ENCODE data around the gene SPPL2C.

Gene SPPL2C

DNA sequence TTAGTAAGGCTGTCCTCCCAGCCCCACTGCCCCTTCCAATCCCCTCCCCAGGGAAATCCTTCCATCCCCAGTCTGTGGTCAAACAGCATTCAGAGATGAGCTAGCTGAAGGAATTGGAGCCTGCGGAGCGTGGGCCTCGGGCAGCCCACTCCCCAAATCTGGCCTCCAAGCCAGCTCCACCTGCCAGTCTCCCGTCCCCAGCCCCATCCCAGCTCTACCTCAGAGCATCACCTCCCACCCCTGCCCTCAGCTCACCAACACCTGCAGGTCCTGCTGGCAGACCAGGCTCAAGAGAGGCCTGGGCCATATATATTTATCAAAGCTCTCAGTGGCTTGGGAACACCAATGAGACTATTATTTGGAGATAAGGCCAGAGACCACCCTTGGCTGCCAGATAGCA is 5.2 kb upstream of the SPPL2C start:
- H3K4me1 ChIP-seq (ENCODE audit: control insufficient read depth, insufficient read depth, low read length, poor library complexity, severe bottlenecking): no peaks in the 10 kb centered on the region
- no peak overlapping the region for H3K4me3 ChIP-seq (ENCODE audit: insufficient read depth, low read depth, low read length, poor library complexity, severe bottlenecking)
- no peak overlapping the region for H3K27ac ChIP-seq (ENCODE audit: insufficient read depth, low read length, poor library complexity, severe bottlenecking)
- H3K27me3 ChIP-seq (replicated peaks; ENCODE audit: control insufficient read depth, insufficient read depth, low read length, poor library complexity, severe bottlenecking): no peaks in the 10 kb centered on the region
- no peaks in the 10 kb centered on the region for H3K36me3 ChIP-seq (ENCODE audit: control insufficient read depth, insufficient read depth, low read length)
- H3K9me3 ChIP-seq (ENCODE audit: control insufficient read depth, low read length): no peaks in the 10 kb centered on the region
- DNase-seq: no peak

DNA sequence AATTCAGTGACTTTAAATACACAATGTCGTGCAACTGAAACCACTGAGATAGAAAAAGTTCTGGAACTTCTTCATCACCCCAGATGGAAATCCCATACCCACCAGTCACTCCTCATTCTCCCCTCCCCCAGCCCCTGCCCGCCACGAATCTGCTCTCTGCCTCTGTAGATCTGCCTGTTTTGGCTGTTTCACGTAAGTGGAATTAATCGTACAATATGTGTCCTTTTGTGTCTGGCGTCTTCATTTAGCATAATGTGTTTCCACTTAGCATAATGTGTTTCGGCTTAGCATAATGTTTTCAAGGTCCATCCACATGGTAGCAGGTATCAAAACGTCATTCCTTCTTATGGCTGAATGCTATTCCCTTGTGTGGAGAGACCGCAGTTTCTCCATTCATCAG is 3.5 kb upstream of the SPPL2C start:
- Histone ChIP-seq H3K4me3 (ENCODE audit: insufficient read depth, low read depth, low read length, poor library complexity, severe bottlenecking) (no peak overlapping the region), H3K27me3 (replicated peaks; ENCODE audit: control insufficient read depth, insufficient read depth, low read length, poor library complexity, severe bottlenecking) (no peaks in the 10 kb centered on the region), H3K36me3 (ENCODE audit: control insufficient read depth, insufficient read depth, low read length) (no peaks in the 10 kb centered on the region), H3K27ac (ENCODE audit: insufficient read depth, low read length, poor library complexity, severe bottlenecking) (no peak overlapping the region), H3K4me1 (ENCODE audit: control insufficient read depth, insufficient read depth, low read length, poor library complexity, severe bottlenecking) (no peaks in the 10 kb centered on the region), H3K9me3 (ENCODE audit: control insufficient read depth, low read length) (no peaks in the 10 kb centered on the region)
- no peak for DNase-seq

DNA sequence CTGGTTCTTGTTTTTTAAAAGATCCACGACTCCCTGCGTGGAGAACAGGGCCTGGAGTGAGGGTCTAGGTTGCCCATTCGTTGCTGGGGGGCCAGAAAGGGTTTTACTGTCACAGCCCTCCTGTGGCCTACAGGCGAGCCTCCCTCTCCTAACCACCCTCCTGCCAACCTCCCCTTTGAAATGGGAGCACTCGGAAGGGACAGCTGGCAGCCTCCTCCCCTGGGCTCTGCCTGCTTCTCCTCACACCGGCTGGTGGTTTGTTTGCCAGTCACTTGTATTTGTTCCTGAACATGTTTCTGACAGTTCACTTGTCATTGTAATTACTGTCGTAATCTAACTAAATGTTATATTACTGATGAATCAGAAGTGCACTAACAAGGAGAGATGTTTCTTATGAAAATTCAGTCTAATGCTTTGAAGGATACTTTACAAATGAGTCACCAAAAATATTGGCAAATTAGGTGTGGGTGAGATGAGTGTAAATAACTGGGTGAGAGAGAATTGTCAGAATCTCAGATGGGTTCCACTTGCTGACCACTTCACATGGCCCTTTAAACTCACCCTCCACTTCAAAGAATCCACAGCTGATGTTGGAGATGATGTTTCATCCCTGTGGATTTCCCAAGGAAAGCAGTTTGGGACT is 2.7 kb upstream of the SPPL2C start:
- Histone ChIP-seq H3K36me3 (ENCODE audit: control insufficient read depth, insufficient read depth, low read length) (no peaks in the 10 kb centered on the region), H3K9me3 (ENCODE audit: control insufficient read depth, low read length) (no peaks in the 10 kb centered on the region), H3K27ac (ENCODE audit: insufficient read depth, low read length, poor library complexity, severe bottlenecking) (no peak overlapping the region), H3K27me3 (replicated peaks; ENCODE audit: control insufficient read depth, insufficient read depth, low read length, poor library complexity, severe bottlenecking) (no peaks in the 10 kb centered on the region), H3K4me3 (ENCODE audit: insufficient read depth, low read depth, low read length, poor library complexity, severe bottlenecking) (no peak overlapping the region), H3K4me1 (ENCODE audit: control insufficient read depth, insufficient read depth, low read length, poor library complexity, severe bottlenecking) (no peaks in the 10 kb centered on the region)
- no peak for DNase-seq

DNA sequence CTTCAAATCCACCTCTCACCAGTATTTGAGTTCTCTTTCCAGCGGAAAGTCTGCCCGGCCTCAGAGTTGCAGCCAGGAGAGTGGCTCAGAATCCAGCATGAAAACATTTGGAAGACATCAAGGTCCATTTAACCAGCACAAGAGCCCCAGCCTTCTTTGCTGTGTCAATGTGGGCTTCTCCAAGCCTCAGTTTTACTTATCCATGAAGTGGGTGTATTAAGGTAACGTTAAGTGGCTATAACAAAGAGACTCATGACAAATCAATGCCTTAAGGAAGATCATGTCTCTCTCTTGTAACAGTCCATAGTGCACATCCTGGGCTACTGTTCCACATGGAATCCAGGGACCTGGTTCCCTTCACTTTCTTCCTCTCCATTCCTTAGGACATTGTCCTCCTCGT is 959 bp upstream of the SPPL2C start:
- no peak for DNase-seq
- no peaks in the 10 kb centered on the region for H3K27me3 ChIP-seq (replicated peaks; ENCODE audit: control insufficient read depth, insufficient read depth, low read length, poor library complexity, severe bottlenecking)

DNA sequence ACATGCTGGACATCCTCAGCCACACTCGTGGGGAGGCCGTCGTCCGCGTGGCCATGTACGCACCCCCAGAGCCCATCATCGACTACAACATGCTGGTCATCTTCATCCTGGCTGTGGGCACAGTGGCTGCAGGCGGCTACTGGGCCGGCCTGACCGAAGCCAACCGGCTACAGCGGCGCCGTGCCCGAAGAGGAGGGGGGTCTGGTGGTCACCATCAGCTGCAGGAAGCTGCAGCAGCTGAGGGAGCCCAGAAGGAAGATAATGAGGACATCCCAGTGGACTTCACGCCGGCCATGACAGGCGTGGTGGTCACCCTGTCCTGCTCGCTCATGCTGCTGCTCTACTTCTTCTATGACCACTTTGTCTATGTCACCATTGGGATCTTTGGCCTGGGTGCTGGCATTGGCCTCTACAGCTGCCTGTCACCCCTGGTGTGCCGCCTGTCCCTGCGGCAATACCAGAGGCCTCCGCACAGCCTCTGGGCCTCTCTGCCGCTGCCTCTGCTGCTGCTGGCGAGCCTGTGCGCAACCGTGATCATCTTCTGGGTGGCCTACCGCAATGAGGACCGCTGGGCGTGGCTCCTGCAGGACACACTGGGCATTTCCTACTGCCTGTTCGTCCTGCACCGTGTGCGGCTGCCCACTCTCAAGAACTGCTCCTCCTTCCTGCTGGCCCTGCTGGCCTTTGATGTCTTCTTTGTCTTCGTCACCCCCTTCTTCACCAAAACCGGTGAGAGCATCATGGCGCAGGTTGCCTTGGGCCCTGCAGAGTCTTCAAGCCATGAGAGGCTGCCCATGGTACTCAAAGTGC is 900 bp downstream of the SPPL2C start:
- Histone ChIP-seq H3K9me3 (ENCODE audit: control insufficient read depth, low read length) (no peaks in the 10 kb centered on the region), H3K4me1 (ENCODE audit: control insufficient read depth, insufficient read depth, low read length, poor library complexity, severe bottlenecking) (no peaks in the 10 kb centered on the region), H3K27ac (ENCODE audit: insufficient read depth, low read length, poor library complexity, severe bottlenecking) (no peak overlapping the region), H3K4me3 (ENCODE audit: insufficient read depth, low read depth, low read length, poor library complexity, severe bottlenecking) (no peak overlapping the region), H3K27me3 (replicated peaks; ENCODE audit: control insufficient read depth, insufficient read depth, low read length, poor library complexity, severe bottlenecking) (no peaks in the 10 kb centered on the region), H3K36me3 (ENCODE audit: control insufficient read depth, insufficient read depth, low read length) (no peaks in the 10 kb centered on the region)
- DNase-seq: no peak

More for the DNA sequence above, 959 bp upstream of the SPPL2C start:
- Histone ChIP-seq H3K36me3 (ENCODE audit: control insufficient read depth, insufficient read depth, low read length) (no peaks in the 10 kb centered on the region), H3K27ac (ENCODE audit: insufficient read depth, low read length, poor library complexity, severe bottlenecking) (no peak overlapping the region), H3K4me3 (ENCODE audit: insufficient read depth, low read depth, low read length, poor library complexity, severe bottlenecking) (no peak overlapping the region), H3K9me3 (ENCODE audit: control insufficient read depth, low read length) (no peaks in the 10 kb centered on the region), H3K4me1 (ENCODE audit: control insufficient read depth, insufficient read depth, low read length, poor library complexity, severe bottlenecking) (no peaks in the 10 kb centered on the region)

DNA sequence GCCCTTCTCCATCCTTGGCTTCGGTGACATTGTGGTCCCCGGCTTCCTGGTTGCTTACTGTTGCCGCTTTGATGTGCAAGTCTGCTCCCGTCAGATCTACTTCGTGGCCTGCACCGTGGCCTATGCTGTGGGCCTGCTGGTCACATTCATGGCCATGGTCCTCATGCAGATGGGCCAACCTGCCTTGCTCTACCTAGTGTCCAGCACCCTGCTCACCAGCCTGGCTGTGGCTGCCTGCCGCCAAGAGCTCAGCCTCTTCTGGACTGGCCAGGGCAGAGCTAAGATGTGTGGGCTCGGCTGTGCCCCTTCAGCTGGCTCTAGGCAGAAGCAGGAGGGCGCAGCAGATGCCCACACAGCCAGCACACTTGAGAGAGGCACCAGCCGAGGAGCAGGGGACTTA is 1.5 kb downstream of the SPPL2C start:
- Histone ChIP-seq H3K36me3 (ENCODE audit: control insufficient read depth, insufficient read depth, low read length) (no peaks in the 10 kb centered on the region), H3K4me3 (ENCODE audit: insufficient read depth, low read depth, low read length, poor library complexity, severe bottlenecking) (no peak overlapping the region), H3K27ac (ENCODE audit: insufficient read depth, low read length, poor library complexity, severe bottlenecking) (no peak overlapping the region), H3K9me3 (ENCODE audit: control insufficient read depth, low read length) (no peaks in the 10 kb centered on the region), H3K4me1 (ENCODE audit: control insufficient read depth, insufficient read depth, low read length, poor library complexity, severe bottlenecking) (no peaks in the 10 kb centered on the region), H3K27me3 (replicated peaks; ENCODE audit: control insufficient read depth, insufficient read depth, low read length, poor library complexity, severe bottlenecking) (no peaks in the 10 kb centered on the region)
- no peak for DNase-seq

GRCh38 chr17:45846646-45847045 is 2.0 kb downstream of the SPPL2C start:
- H3K27ac ChIP-seq (ENCODE audit: insufficient read depth, low read length, poor library complexity, severe bottlenecking): no peak overlapping the region
- no peaks in the 10 kb centered on the region for H3K4me1 ChIP-seq (ENCODE audit: control insufficient read depth, insufficient read depth, low read length, poor library complexity, severe bottlenecking)
- DNase-seq: no peak
- H3K4me3 ChIP-seq (ENCODE audit: insufficient read depth, low read depth, low read length, poor library complexity, severe bottlenecking): no peak overlapping the region
- H3K27me3 ChIP-seq (replicated peaks; ENCODE audit: control insufficient read depth, insufficient read depth, low read length, poor library complexity, severe bottlenecking): no peaks in the 10 kb centered on the region
- no peaks in the 10 kb centered on the region for H3K36me3 ChIP-seq (ENCODE audit: control insufficient read depth, insufficient read depth, low read length)
- H3K9me3 ChIP-seq (ENCODE audit: control insufficient read depth, low read length): no peaks in the 10 kb centered on the region

GRCh38 chr17:45847101-45847500 is 2.4 kb downstream of the SPPL2C start:
- Histone ChIP-seq H3K27me3 (replicated peaks; ENCODE audit: control insufficient read depth, insufficient read depth, low read length, poor library complexity, severe bottlenecking) (no peaks in the 10 kb centered on the region), H3K4me1 (ENCODE audit: control insufficient read depth, insufficient read depth, low read length, poor library complexity, severe bottlenecking) (no peaks in the 10 kb centered on the region), H3K9me3 (ENCODE audit: control insufficient read depth, low read length) (no peaks in the 10 kb centered on the region), H3K36me3 (ENCODE audit: control insufficient read depth, insufficient read depth, low read length) (no peaks in the 10 kb centered on the region), H3K4me3 (ENCODE audit: insufficient read depth, low read depth, low read length, poor library complexity, severe bottlenecking) (no peak overlapping the region), H3K27ac (ENCODE audit: insufficient read depth, low read length, poor library complexity, severe bottlenecking) (no peak overlapping the region)
- DNase-seq: no peak

DNA sequence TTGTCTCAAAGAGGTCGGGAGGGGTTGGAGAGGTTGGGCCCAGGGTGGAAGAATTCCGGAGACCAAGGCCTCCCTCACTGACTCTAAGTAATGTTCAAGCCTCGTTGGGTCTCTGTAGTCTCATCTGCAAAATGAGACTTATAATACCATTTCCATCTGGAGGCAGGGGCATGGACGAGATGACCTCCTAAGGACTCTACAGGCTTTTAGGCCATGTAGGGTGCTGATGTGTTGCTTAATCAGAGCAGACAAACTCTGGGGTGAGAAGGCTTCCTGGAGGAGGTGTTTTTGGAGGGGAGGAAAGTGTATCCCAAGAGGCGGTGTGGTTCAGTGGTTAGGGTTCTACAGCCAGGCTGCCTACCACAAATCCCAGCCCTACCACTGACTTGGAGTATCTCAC is 3.1 kb downstream of the SPPL2C start:
- Histone ChIP-seq H3K4me3 (ENCODE audit: insufficient read depth, low read depth, low read length, poor library complexity, severe bottlenecking) (no peak overlapping the region), H3K27me3 (replicated peaks; ENCODE audit: control insufficient read depth, insufficient read depth, low read length, poor library complexity, severe bottlenecking) (no peaks in the 10 kb centered on the region), H3K4me1 (ENCODE audit: control insufficient read depth, insufficient read depth, low read length, poor library complexity, severe bottlenecking) (peaks cover 3% of the 10 kb centered on the region), H3K9me3 (ENCODE audit: control insufficient read depth, low read length) (no peaks in the 10 kb centered on the region), H3K27ac (ENCODE audit: insufficient read depth, low read length, poor library complexity, severe bottlenecking) (no peak overlapping the region), H3K36me3 (ENCODE audit: control insufficient read depth, insufficient read depth, low read length) (no peaks in the 10 kb centered on the region)
- no peak for DNase-seq

DNA sequence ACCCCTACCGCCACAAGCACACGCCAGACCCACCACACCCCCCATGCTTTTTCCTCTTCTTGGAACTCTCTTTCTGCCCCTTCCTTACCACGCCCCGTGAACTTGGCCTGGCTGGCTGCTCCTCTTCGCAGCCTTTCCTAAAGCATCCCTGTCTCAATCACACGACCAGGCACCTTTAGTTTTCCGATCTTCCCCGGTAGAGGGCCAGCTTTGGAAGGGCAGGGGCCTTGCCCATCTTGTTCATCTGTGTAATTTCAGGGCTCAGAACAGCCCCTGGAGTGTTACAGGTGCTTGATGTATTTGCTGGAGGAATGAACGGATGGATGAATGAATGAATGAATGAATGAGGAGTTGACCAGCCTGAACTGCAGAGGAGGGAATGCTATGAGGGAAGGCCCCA is 3.7 kb downstream of the SPPL2C start:
- no peaks in the 10 kb centered on the region for H3K27me3 ChIP-seq (replicated peaks; ENCODE audit: control insufficient read depth, insufficient read depth, low read length, poor library complexity, severe bottlenecking)
- DNase-seq: no peak
- H3K4me3 ChIP-seq (ENCODE audit: insufficient read depth, low read depth, low read length, poor library complexity, severe bottlenecking): no peak overlapping the region
- no peaks in the 10 kb centered on the region for H3K36me3 ChIP-seq (ENCODE audit: control insufficient read depth, insufficient read depth, low read length)
- no peak overlapping the region for H3K27ac ChIP-seq (ENCODE audit: insufficient read depth, low read length, poor library complexity, severe bottlenecking)
- H3K9me3 ChIP-seq (ENCODE audit: control insufficient read depth, low read length): no peaks in the 10 kb centered on the region
- H3K4me1 ChIP-seq (ENCODE audit: control insufficient read depth, insufficient read depth, low read length, poor library complexity, severe bottlenecking): peaks cover 3% of the 10 kb centered on the region
